ENCODE data around the gene MRGPRF. TPM values are rescaled to one million over a fixed set of nuclear protein-coding genes. Genes with fewer than 3 reads are reported as not detected.

The MRGPRF gene
- total and polyA plus RNA-seq, 2 of the 8 experiments (the other 6 are each of a cell fraction or from before 2014, with no cell fraction given): 7.5 to 11.0 TPM

DNA sequence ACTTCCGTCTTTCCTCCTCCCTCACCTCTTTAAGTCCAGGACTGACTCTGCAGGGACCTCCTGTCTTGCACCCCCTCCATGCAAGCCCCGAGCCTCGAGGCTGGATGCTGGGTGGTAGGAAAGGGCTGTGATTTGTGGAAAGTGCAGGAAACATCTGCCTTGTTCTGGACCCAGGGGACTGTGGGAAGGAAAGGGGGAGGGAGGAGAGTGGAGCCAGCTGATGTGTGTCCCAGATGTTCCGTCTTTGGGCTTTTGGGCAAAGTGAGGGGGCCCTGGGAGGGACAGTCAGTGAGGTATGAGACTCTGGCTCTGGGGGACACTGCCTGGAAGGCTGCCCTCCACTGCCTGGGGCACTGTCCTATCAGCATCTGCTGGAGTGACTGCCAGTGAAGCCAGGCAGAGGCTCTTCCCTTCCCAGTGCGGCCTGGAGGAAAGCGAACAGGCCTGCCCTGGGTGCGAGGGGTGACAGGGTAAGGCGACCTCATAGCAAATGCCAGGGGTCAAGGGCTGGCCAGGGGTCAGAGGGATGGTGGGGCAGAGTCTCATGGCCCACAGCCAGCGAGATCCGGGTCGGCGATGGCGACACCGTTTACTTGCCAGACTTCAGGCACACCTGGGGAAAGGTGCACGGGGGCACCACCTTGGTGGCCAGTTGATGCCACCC, 34.0 kb downstream of the MRGPRF start:
- Histone ChIP-seq H4K8ac (ENCODE audit: extremely low read depth, insufficient read depth, low read length) (no peak overlapping the region), H2BK5ac (ENCODE audit: low read depth, low read length) (no peak overlapping the region), H3K18ac (ENCODE audit: extremely low read depth, low read length) (no peak overlapping the region), H4K20me1 (replicated peaks in 1 of 2; ENCODE audit: control insufficient read depth in 1 of 2, insufficient read depth in 2 of 2, low read length in 2 of 2) (no peaks in the 10 kb centered on the region), H3K9ac (replicated peaks in 1 of 4; ENCODE audit: extremely low read depth in 1 of 4, low read depth in 3 of 4, low read length in 3 of 4) (no peak overlapping the region), H2BK12ac (ENCODE audit: low read depth, low read length) (no peak overlapping the region; the same call in 1 of the 2 replicates), H3K56ac (replicated peaks; ENCODE audit: insufficient read length, low read depth, low read length) (no peak overlapping the region), H3K4me1 (replicated peaks in 1 of 4; ENCODE audit: control insufficient read depth in 3 of 4, insufficient read depth in 4 of 4, low read length in 3 of 4) (peaks cover 0 to 3% (median 1%) of the 10 kb centered on the region in 4 experiments; a peak in 1 of 7 replicates), H4K5ac (ENCODE audit: insufficient read length, low read depth, low read length) (no peak overlapping the region), H3K79me1 (ENCODE audit: low read depth, low read length) (no peaks in the 10 kb centered on the region), H4K91ac (replicated peaks; ENCODE audit: insufficient read length, low read length) (peak overlapping the region; percentile 25), H3K27me3 (replicated peaks in 1 of 4; ENCODE audit: control insufficient read depth in 3 of 4, extremely low read depth in 1 of 4, insufficient read depth in 3 of 4, low read length in 3 of 4) (no peaks in the 10 kb centered on the region; a peak in 2 of 7 replicates), H3K4me3 (ENCODE audit: extremely low read depth in 1 of 4, insufficient read depth in 2 of 4, low read depth in 3 of 4, low read length in 4 of 4) (no peak overlapping the region), H3K23ac (ENCODE audit: insufficient read length) (no peak overlapping the region), H3K4ac (replicated peaks; ENCODE audit: insufficient read length, low read depth, low read length) (no peak overlapping the region), H2BK20ac (ENCODE audit: low read length) (no peak overlapping the region), H3K14ac (ENCODE audit: insufficient read length) (no peak overlapping the region), H3K9me3 (ENCODE audit: insufficient read depth in 2 of 2, low read depth in 1 of 2, low read length in 1 of 2) (peaks cover 4 to 5% of the 10 kb centered on the region in 2 experiments; a peak in 2 of 4 replicates), H3K36me3 (ENCODE audit: control insufficient read depth in 2 of 4, insufficient read depth in 4 of 4, low read length in 3 of 4) (no peaks in the 10 kb centered on the region), H3K4me2 (ENCODE audit: insufficient read depth in 1 of 2, low read depth in 2 of 2, low read length in 2 of 2) (no peak overlapping the region), H2AFZ (ENCODE audit: low read length) (no peak overlapping the region), H2AK5ac (ENCODE audit: low read depth, low read length) (no peak overlapping the region), H3K23me2 (ENCODE audit: low read depth, low read length) (no peaks in the 10 kb centered on the region), H3K79me2 (ENCODE audit: control insufficient read depth in 1 of 2, insufficient read depth in 2 of 2, low read length in 2 of 2) (no peaks in the 10 kb centered on the region), H3K27ac (ENCODE audit: low read depth, low read length) (no peak overlapping the region), H2BK15ac (ENCODE audit: low read length) (no peak overlapping the region), H2BK120ac (replicated peaks; ENCODE audit: low read depth, low read length) (no peak overlapping the region)
- POLR2A ChIA-PET (ENCODE audit: partially characterized antibody): interaction anchor here (0.7 kb wide), 1 partner anchor 22 kb away, joined by 3 read pairs; no protein-coding TSS in a partner anchor
- CTCF ChIA-PET (ENCODE audit: partially characterized antibody): interaction anchor here (0.5 to 1.1 kb wide), 4 partner anchors 10 to 713 kb away, joined by 3 read pairs; no protein-coding TSS in a partner anchor
- WGBS, 2 experiments (ENCODE audit: extremely low coverage in 1 of 2, insufficient coverage in 1 of 2, insufficient read length in 1 of 2, insufficient replicate concordance in 2 of 2, low coverage in 1 of 2, low lambda C conversion rate in 2 of 2, missing lambda C conversion rate in 1 of 2): 86% methylated on average over 14 of the region's 15 CpGs; no CpG with 5 or more reads in 1 of the 2 experiments
- no peak for FAIRE-seq
- TF ChIP-seq BCL11A (IDR thresholded peaks at IDR 0.05; ENCODE audit: low read depth in 2 of 2, low read length in 2 of 2): no peak
- no peak for TF ChIP-seq TAF1 (IDR thresholded peaks at IDR 0.05; ENCODE audit: low read depth, low read length)
- no peak for TF ChIP-seq SP1 (IDR thresholded peaks at IDR 0.05; ENCODE audit: low read depth, low read length)
- TF ChIP-seq EGR1 (IDR thresholded peaks at IDR 0.05; ENCODE audit: borderline replicate concordance, low read depth, low read length): no peak
- TF ChIP-seq EZH2 (IDR thresholded peaks at IDR 0.05; ENCODE audit: low read depth, low read length, severe bottlenecking): no peak
- TF ChIP-seq CHD2 (IDR thresholded peaks at IDR 0.05; ENCODE audit: low read length): no peak
- TF ChIP-seq ZNF274 (IDR thresholded peaks at IDR 0.05; ENCODE audit: borderline replicate concordance, extremely low read depth, low read length): no peak
- no peak for TF ChIP-seq GABPA (IDR thresholded peaks at IDR 0.05; ENCODE audit: borderline replicate concordance, insufficient read depth, low read length)
- no peak for TF ChIP-seq FOSL1 (IDR thresholded peaks at IDR 0.05; ENCODE audit: insufficient read depth, low read depth, low read length)
- TF ChIP-seq CREB1 (IDR thresholded peaks at IDR 0.05): no peak
- TF ChIP-seq CTBP2 (IDR thresholded peaks at IDR 0.05; ENCODE audit: borderline replicate concordance, insufficient read depth, insufficient read length, low read length): no peak
- no peak for TF ChIP-seq TBP (IDR thresholded peaks at IDR 0.05; ENCODE audit: low read depth, low read length)
- TF ChIP-seq TCF12 (IDR thresholded peaks at IDR 0.05; ENCODE audit: low read depth, low read length): no peak
- no peak for DNase-seq (ENCODE audit: low read depth in 1 of 2, low spot score in 2 of 2)

Measured in H1 (cell line).